Stimulated activated naive CD8-positive, alpha-beta T cell treated with anti-CD3 and anti-CD28 coated beads, Interleukin-15, Interleukin-2, amounts not matched to agents 100 ng/mL and 50 ng/mL, for 24 hours (primary cell): ENCODE measurements around the gene TMPRSS6.
"Not testable (repeated sequence)": the region's sequence is repeated elsewhere in the genome, so short reads cannot be mapped to it uniquely, and the experiment has no call there.

ENCODE experiments used
- H3K27ac Mint-ChIP-seq: one replicate; pipeline ENCODE4 v1.8.0; 2021; ENCODE audit warnings: mild to moderate bottlenecking, mixed read lengths
- H3K27me3 Mint-ChIP-seq: one replicate; pipeline ENCODE4 v1.8.0; 2021; ENCODE audit warnings: mixed read lengths
- H3K36me3 Mint-ChIP-seq: one replicate; pipeline ENCODE4 v1.8.0; 2021; ENCODE audit warnings: low read depth, mixed read lengths
- H3K4me1 Mint-ChIP-seq: one replicate; pipeline ENCODE4 v1.8.0; 2021; ENCODE audit warnings: low read depth, mixed read lengths
- H3K4me3 Mint-ChIP-seq: one replicate; pipeline ENCODE4 v1.8.0; 2021; ENCODE audit warnings: mild to moderate bottlenecking, mixed read lengths
- H3K9me3 Mint-ChIP-seq: one replicate; pipeline ENCODE4 v1.8.0; 2021; ENCODE audit warnings: mixed read lengths

TMPRSS6 gene

DNA sequence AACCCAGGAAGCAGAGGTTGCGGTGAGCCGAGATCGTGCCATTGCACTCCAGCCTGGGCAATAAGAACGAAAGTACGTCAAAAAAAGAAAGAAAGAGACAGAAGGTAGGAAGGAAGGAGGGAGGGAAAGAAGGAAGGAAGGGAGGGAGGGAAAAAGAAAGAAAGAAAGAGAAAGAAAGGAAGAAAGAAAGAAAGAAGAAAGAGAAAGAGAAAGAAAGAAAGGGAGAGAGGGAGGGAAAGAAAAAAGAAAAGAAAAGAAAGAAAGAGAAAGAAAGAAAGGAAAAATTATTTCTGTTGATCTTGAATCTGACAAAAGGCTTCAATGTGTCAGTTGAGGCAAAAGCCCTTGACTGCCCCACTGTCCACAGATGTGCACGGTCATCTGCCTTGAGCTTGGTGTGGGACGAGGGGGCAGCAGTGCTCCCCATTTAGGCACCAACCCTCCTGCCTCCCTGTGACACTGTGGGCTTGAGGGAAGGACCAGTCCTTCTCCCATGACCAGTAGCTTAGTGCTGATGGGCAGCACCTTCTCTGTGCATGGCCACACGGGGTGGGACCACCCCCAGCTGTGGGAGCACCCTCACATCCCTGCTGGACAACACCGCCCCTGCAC is 33.6 kb downstream of the TMPRSS6 start:
- Mint-ChIP-seq H3K4me3 (no peak overlapping the region), H3K9me3 (no peaks in the 10 kb centered on the region), H3K36me3 (no peaks in the 10 kb centered on the region), H3K27me3 (peaks cover 14% of the 10 kb centered on the region), H3K27ac (peak overlapping the region; percentile 41), H3K4me1 (peaks cover 33% of the 10 kb centered on the region)

DNA sequence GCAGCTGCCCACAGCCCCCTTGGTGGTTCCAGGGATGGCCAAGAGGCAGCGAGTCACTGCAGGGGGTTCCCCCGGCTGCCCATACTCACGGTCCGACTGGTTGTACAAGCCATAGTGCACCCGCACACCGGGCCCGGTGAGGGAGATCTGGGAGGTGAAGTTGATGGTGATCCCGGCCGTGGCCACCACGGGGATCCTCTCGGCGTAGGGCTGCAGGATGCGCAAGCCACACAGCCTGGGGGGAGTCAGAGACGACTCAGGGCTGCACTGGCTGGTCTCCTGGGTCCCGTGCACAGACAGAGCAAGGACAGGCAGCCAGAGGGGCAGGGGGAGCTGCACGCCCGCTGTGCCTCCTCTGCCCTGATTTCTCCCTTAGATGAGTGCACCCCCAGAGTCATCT is 34.5 kb downstream of the TMPRSS6 start:
- Mint-ChIP-seq H3K4me1 (peaks cover 24% of the 10 kb centered on the region), H3K27me3 (peaks cover 16% of the 10 kb centered on the region), H3K27ac (no peak overlapping the region), H3K4me3 (no peak overlapping the region), H3K36me3 (no peaks in the 10 kb centered on the region), H3K9me3 (no peaks in the 10 kb centered on the region)

DNA sequence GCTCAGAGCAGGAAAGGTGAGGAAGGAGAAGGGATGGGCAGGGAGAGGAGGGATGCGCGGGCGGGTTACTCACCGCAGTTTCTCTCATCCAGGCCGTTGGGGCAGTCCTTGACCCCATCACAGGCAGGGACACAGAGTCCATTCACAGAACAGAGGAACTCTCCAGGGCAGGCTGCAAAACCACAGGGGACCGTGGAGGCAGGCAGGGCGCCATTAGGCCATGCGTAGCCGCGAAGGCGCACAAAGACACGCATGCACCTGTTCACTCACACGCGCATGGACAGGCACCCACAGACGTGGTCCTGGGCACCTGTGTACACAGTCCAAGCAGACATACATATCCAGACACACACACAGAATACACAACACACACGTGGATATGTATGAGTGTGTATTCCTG is 35.0 kb downstream of the TMPRSS6 start:
- H3K4me3 Mint-ChIP-seq = no peak overlapping the region
- H3K4me1 Mint-ChIP-seq = peaks cover 19% of the 10 kb centered on the region
- no peaks in the 10 kb centered on the region for H3K9me3 Mint-ChIP-seq
- H3K36me3 Mint-ChIP-seq = no peaks in the 10 kb centered on the region
- H3K27me3 Mint-ChIP-seq = peaks cover 21% of the 10 kb centered on the region
- H3K27ac Mint-ChIP-seq = no peak overlapping the region

- Mint-ChIP-seq H3K27ac (no peak overlapping the region), H3K4me1 (peaks cover under 1% of the 10 kb centered on the region), H3K27me3 (peaks cover 34% of the 10 kb centered on the region), H3K9me3 (no peaks in the 10 kb centered on the region), H3K4me3 (no peak overlapping the region), H3K36me3 (no peaks in the 10 kb centered on the region)
Measured at GRCh38 chr22:37072673-37073072, 36.8 kb downstream of the TMPRSS6 start.

- not testable (repeated sequence) for H3K27ac Mint-ChIP-seq, H3K4me3 Mint-ChIP-seq, H3K36me3 Mint-ChIP-seq, H3K9me3 Mint-ChIP-seq, H3K4me1 Mint-ChIP-seq
- peaks cover 37% of the 10 kb centered on the region for H3K27me3 Mint-ChIP-seq
Measured at GRCh38 chr22:37071850-37072592, 37.5 kb downstream of the TMPRSS6 start.

GRCh38 chr22:37070744-37071143 is 38.8 kb downstream of the TMPRSS6 start:
- Mint-ChIP-seq H3K27me3 (peaks cover 31% of the 10 kb centered on the region), H3K9me3 (no peaks in the 10 kb centered on the region), H3K4me3 (no peak overlapping the region), H3K27ac (no peak overlapping the region), H3K36me3 (no peaks in the 10 kb centered on the region), H3K4me1 (no peaks in the 10 kb centered on the region)

GRCh38 chr22:37070334-37070733 is 39.2 kb downstream of the TMPRSS6 start:
- Mint-ChIP-seq H3K36me3 (no peaks in the 10 kb centered on the region), H3K27ac (no peak overlapping the region), H3K9me3 (no peaks in the 10 kb centered on the region), H3K27me3 (peaks cover 27% of the 10 kb centered on the region), H3K4me1 (no peaks in the 10 kb centered on the region), H3K4me3 (no peak overlapping the region)

- no peak overlapping the region for H3K27ac Mint-ChIP-seq
- no peaks in the 10 kb centered on the region for H3K9me3 Mint-ChIP-seq
- H3K36me3 Mint-ChIP-seq = no peaks in the 10 kb centered on the region
- H3K27me3 Mint-ChIP-seq = peaks cover 23% of the 10 kb centered on the region
- H3K4me1 Mint-ChIP-seq = no peaks in the 10 kb centered on the region
- H3K4me3 Mint-ChIP-seq = no peak overlapping the region
Measured at GRCh38 chr22:37069719-37070118, 39.8 kb downstream of the TMPRSS6 start.

- Mint-ChIP-seq H3K27ac (no peak overlapping the region), H3K4me1 (no peaks in the 10 kb centered on the region), H3K9me3 (no peaks in the 10 kb centered on the region), H3K27me3 (peaks cover 23% of the 10 kb centered on the region), H3K4me3 (no peak overlapping the region), H3K36me3 (no peaks in the 10 kb centered on the region)
Measured at GRCh38 chr22:37069319-37069718, 40.2 kb downstream of the TMPRSS6 start.

DNA sequence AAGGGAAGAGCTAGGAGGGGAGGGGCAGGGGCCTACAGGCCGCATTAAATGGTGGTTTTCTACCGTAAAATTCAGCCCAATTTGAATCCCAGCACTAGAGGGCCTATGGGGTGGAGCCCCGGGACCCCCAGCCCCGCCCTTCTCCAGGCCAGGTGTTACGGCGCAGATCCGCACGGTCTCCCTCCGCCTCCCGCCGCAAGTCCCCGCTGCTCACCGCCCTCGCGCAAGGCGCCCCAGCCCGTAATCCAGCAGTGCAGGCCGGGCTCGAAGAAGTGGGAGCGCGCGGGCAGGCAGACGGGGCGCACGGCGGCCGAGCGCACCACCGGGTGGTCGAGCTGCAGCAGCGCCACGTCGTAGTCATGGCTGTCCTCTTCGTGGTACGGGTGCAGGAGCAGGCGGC is 40.7 kb downstream of the TMPRSS6 start:
- no peaks in the 10 kb centered on the region for H3K9me3 Mint-ChIP-seq
- peaks cover 23% of the 10 kb centered on the region for H3K27me3 Mint-ChIP-seq
- no peak overlapping the region for H3K4me3 Mint-ChIP-seq
- H3K4me1 Mint-ChIP-seq = no peaks in the 10 kb centered on the region
- H3K36me3 Mint-ChIP-seq = no peaks in the 10 kb centered on the region
- no peak overlapping the region for H3K27ac Mint-ChIP-seq

- Mint-ChIP-seq H3K27me3 (peaks cover 23% of the 10 kb centered on the region), H3K4me1 (peaks cover 4% of the 10 kb centered on the region), H3K9me3 (no peaks in the 10 kb centered on the region), H3K4me3 (no peak overlapping the region), H3K36me3 (no peaks in the 10 kb centered on the region), H3K27ac (no peak overlapping the region)
Measured at GRCh38 chr22:37067428-37067827, 42.1 kb downstream of the TMPRSS6 start.

DNA sequence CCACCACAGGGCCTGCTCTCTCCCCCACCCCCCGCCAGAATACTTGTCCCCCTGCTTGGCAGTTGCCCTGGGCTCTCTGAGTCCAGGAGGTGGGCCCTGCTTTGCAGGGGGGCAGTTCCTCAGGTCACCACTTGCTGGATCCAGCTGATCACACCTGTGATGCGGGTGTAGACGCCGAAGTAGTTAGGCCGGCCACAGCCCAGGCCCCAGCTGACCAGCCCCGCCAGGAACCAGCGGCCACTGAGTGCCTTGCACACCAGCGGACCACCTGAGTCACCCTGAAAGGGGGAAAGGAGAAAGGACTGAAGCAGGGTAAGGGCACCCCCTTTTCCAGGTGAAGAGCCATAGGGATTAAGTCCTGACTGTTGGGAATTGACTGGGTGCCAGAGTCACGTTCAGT is 43.6 kb downstream of the TMPRSS6 start:
- Mint-ChIP-seq H3K36me3 (peaks cover 3% of the 10 kb centered on the region), H3K9me3 (no peaks in the 10 kb centered on the region), H3K27me3 (peaks cover 23% of the 10 kb centered on the region), H3K4me3 (no peak overlapping the region), H3K27ac (no peak overlapping the region), H3K4me1 (peaks cover 12% of the 10 kb centered on the region)

GRCh38 chr22:37065180-37065579 is 44.3 kb downstream of the TMPRSS6 start:
- Mint-ChIP-seq H3K27me3 (peaks cover 22% of the 10 kb centered on the region), H3K9me3 (no peaks in the 10 kb centered on the region), H3K4me1 (peaks cover 20% of the 10 kb centered on the region), H3K27ac (no peak overlapping the region), H3K36me3 (peaks cover 4% of the 10 kb centered on the region), H3K4me3 (no peak overlapping the region)

GRCh38 chr22:37064553-37064952 is 45.0 kb downstream of the TMPRSS6 start:
- H3K4me1 Mint-ChIP-seq = peaks cover 24% of the 10 kb centered on the region
- peaks cover 16% of the 10 kb centered on the region for H3K27me3 Mint-ChIP-seq
- no peaks in the 10 kb centered on the region for H3K9me3 Mint-ChIP-seq
- H3K27ac Mint-ChIP-seq = no peak overlapping the region
- no peak overlapping the region for H3K4me3 Mint-ChIP-seq
- peaks cover 4% of the 10 kb centered on the region for H3K36me3 Mint-ChIP-seq

DNA sequence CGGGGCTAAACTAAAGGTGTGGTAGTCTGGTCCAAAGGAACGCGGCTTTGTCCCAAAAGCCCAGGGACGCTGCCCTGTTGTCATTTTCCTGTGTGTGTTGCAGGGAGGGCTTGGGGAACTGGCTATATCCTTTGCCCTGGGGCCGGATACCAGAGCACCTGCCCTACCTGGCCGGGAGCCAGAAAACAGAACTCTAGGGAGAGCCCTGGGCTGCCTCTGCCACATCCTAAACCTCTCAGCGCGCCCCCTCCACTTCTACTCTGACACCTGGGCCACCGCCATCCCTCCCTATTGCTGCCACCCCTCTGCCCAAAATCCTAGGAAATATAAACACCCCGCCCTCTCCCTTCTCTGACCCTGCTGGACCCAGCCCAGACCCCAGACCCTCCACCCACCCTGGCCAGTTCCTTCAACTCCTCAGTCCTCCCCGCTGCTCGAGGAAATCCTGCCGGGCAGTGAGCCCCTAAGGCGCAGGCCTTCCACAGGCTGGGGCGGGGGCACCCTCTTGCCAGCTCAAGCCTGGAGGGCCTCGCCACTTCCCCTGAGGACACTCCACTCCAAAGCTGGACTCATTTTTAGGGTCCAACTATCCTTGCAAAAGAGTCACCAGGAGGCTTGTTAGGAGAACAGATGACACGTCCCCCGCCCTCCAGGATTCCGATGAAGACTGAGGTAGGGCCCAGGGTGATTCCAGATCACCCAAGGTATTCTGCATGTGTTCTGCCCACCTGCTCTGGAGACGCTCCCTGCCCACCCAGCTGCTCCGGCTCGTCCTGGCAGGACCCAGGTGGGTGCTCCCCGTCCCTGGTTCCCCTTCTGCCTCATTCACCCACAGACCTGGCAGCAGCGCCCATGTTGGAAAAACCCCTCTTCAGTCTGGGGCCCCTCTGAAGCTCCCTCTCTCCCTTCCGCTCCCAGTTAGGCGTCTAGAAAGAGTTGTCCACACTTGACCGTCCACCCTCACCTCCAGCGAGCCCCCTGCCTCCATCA is 45.8 kb downstream of the TMPRSS6 start:
- Mint-ChIP-seq H3K4me3 (no peak overlapping the region), H3K36me3 (peaks cover 4% of the 10 kb centered on the region), H3K27me3 (peaks cover 12% of the 10 kb centered on the region), H3K4me1 (peaks cover 24% of the 10 kb centered on the region), H3K27ac (no peak overlapping the region), H3K9me3 (no peaks in the 10 kb centered on the region)
